Epithelial cell of proximal tubule (primary cell): ENCODE results near the gene AOPEP. TPM values are rescaled to one million over a fixed set of nuclear protein-coding genes. Genes with fewer than 3 reads are reported as not detected.

ENCODE experiments used
- DNase-seq: peaks from one replicate; pipeline ENCODE4 v3.0.0-alpha.2; 2011; ENCODE audit warnings: low read depth
- H3K4me3 ChIP-seq: 2 replicates; pipeline ENCODE4 v1.5.1; 2011; ENCODE audit warnings: low read depth, mild to moderate bottlenecking, low read length
- total RNA-seq: library from RNA; depleted of rRNA; stranded (reverse); fragments of >200 nt; gene quantifications from 2 replicates; pipeline ENCODE4 v1.2.3, GENCODE V29; 2015
- TF ChIP-seq, protein P1 (sequence below): conservative IDR thresholded peaks from 2 replicates; pipeline ENCODE4 v1.5.1; 2012; ENCODE audit warnings: low read depth, mild to moderate bottlenecking, low read length

The AOPEP gene
- total RNA-seq, 1 donor from 2014 or later = 27.0 TPM

GRCh38 chr9:94780516-94780950 lies 54.0 kb downstream of the AOPEP start:
- TF ChIP-seq, protein P1, sequence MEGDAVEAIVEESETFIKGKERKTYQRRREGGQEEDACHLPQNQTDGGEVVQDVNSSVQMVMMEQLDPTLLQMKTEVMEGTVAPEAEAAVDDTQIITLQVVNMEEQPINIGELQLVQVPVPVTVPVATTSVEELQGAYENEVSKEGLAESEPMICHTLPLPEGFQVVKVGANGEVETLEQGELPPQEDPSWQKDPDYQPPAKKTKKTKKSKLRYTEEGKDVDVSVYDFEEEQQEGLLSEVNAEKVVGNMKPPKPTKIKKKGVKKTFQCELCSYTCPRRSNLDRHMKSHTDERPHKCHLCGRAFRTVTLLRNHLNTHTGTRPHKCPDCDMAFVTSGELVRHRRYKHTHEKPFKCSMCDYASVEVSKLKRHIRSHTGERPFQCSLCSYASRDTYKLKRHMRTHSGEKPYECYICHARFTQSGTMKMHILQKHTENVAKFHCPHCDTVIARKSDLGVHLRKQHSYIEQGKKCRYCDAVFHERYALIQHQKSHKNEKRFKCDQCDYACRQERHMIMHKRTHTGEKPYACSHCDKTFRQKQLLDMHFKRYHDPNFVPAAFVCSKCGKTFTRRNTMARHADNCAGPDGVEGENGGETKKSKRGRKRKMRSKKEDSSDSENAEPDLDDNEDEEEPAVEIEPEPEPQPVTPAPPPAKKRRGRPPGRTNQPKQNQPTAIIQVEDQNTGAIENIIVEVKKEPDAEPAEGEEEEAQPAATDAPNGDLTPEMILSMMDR = no peak
- no peak overlapping the region for H3K4me3 ChIP-seq
- no peak for DNase-seq

DNA sequence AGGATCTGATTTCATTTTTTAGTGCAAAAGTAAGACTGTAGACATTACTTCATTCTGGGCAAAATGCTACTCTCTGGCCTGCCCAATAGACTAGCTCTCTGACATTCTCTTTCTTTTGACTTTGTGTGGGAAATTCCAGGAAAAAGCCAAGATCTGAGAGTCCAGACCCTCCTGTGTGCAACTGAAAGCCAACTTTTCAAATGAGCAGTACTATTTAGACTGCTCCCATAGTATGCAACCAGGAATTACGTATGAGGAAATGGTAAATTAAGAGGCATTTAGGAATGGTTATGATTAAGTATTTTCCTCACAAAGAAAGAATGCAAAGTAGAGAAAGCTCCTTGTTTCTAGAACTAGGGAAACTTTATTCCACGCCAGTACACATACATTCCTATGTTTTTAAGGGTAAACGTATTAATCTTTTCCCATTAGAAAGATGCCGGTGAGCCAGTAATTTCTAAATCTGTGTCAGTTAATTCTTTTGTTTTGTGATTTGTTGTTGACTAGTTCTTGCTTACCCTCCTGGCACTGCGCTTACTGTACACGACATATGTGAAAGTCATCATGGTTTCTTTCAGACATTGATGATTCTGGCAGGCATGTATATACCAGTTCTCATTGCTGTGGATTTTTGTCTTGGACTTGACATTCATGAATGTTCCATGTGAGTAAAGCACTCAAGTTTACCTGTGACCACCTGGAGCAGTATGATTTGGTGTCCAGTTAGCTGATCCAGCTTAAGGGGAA lies 56.0 kb downstream of the AOPEP start:
- no peak overlapping the region for H3K4me3 ChIP-seq
- DNase-seq = no peak
- TF ChIP-seq, protein P1 = no peak

DNA sequence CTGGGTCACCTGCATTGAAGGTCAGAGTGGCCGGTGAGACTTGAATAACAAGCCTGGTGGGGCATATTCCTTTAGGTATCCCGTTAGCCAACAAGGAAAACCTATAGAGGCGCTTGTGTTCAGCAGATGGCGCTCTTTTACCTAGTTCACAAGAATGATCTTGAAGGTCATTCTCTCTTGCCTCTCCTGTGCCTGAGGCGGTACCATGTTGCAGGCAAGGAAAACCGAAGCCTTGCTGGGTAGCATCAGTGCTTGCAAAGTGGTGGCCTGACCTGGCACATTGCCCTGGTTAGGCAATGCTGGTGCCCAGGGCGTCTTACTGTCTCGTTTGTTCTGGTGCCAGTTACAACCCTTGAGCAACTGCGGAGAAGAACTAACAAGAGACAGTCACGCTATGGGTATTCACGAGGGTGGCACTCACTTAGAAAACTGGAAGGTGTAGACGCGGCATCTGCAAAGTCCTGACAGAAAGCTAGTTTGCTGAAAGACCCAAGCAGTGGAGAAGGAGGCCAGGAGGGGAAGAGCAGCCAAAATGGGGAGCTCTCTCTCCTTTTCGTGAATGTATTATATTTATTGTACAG lies 56.7 kb downstream of the AOPEP start:
- DNase-seq = peak; percentile 95
- H3K4me3 ChIP-seq = no peak overlapping the region
- TF ChIP-seq, protein P1 = peak; percentile 83

GRCh38 chr9:94783928-94784327 lies 57.4 kb downstream of the AOPEP start:
- DNase-seq = no peak
- H3K4me3 ChIP-seq = no peak overlapping the region
- TF ChIP-seq, protein P1 = no peak

DNA sequence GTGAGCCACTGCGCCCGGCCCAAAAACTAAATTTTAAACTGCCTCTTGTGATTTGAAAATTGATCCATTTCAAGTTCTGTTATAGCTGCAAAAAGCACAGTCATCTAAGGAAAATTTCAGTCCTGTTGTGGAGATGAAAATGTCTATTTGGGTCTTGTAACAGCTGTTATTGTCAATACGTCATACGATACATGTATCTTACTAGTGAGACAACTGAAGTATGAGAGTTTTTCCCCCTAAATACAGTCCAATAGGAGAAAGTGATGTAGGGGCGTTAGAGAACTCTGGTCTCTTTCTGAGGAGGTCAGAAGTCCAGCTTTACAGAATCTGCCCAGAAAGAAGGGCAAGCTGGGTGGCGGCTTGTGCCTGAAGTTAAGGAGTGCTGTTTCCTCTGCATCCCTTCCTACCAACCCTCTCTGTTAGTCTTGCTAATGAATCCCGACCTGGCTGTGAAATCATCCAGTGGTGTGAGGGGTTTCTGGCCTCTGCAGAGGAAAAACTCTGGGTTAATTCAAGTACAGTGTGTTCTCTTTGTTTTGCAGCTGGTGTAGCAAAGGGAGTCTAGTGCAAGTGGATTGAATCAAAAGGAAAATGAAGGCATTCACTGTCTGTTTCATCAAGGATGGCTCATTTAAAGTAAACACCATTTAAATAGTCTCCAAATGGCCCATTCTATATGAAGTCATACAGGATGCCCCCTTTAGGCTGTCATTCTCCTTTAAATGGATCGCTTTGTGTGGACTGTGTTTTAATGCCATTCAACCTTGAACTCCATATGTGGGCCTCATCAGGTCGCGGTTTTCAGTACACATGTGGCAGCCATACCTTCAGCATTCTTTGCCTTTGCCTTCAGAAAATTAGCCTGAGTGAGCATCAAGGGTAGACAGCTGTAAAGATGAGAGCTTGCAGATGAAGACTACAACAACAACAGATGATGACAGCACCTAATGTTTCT lies 59.0 kb downstream of the AOPEP start:
- H3K4me3 ChIP-seq = no peak overlapping the region
- TF ChIP-seq, protein P1 = no peak
- DNase-seq = no peak

- TF ChIP-seq, protein P1 = no peak
- no peak overlapping the region for H3K4me3 ChIP-seq
- DNase-seq = no peak
Observed at GRCh38 chr9:94786586-94786985, 60.1 kb downstream of the AOPEP start.
